H1 (cell line): ENCODE results near the gene SLC66A1. TPM values are rescaled to one million over a fixed set of nuclear protein-coding genes. Genes with fewer than 3 reads are reported as not detected.

ENCODE experiments used
- CTCF ChIA-PET: fragments of 300-600 bp; sonication (Branson Sonifier 250); formaldehyde crosslinking; loops from one replicate; lab custom pipeline; 2021; ENCODE audit not compliant: partially characterized antibody; lab: Charles Lee
- POLR2A ChIA-PET: fragments of 300-600 bp; sonication (Branson Sonifier 250); formaldehyde crosslinking; loops from one replicate; lab custom pipeline; 2021; ENCODE audit warnings: inconsistent platforms; ENCODE audit not compliant: partially characterized antibody; lab: Charles Lee
- DNase-seq, 2 experiments: peaks; one replicate each; pipeline versions ENCODE4 v3.0.0 to v3.0.0-alpha.2; 2010 to 2022; ENCODE audit warnings: low spot score in 2 of 2, low read depth in 1 of 2, mixed read lengths in 1 of 2
- FAIRE-seq: peaks from 2 replicates; lab custom pipeline; 2011; peaks lifted over from hg19 to GRCh38; lab: Jason Lieb, UNC
- H2AFZ ChIP-seq: 2 replicates; pipeline ENCODE4 v1.8.1; 2012; ENCODE audit warnings: low read length, inconsistent platforms
- H2AK5ac ChIP-seq: 2 replicates; pipeline ENCODE4 v1.6.1; 2013; ENCODE audit warnings: low read depth, low read length
- H2BK120ac ChIP-seq: replicated peaks from 2 replicates; pipeline ENCODE3; 2013; ENCODE audit warnings: low read depth, low read length, inconsistent platforms
- H2BK12ac ChIP-seq: 2 replicates; pipeline ENCODE4 v1.6.1; 2013; ENCODE audit warnings: low read depth, low read length
- H2BK15ac ChIP-seq: 2 replicates; pipeline ENCODE4 v1.6.1; 2013; ENCODE audit warnings: low read length
- H2BK20ac ChIP-seq: 2 replicates; pipeline ENCODE4 v1.6.1; 2013; ENCODE audit warnings: low read length
- H2BK5ac ChIP-seq: 2 replicates; pipeline ENCODE4 v1.6.1; 2013; ENCODE audit warnings: low read depth, low read length
- H3K14ac ChIP-seq: 2 replicates; pipeline ENCODE4 v1.6.1; 2013; ENCODE audit warnings: inconsistent platforms; ENCODE audit not compliant: insufficient read length
- H3K18ac ChIP-seq: 2 replicates; pipeline ENCODE4 v1.6.1; 2013; ENCODE audit warnings: low read length; ENCODE audit errors: extremely low read depth
- H3K23ac ChIP-seq: 2 replicates; pipeline ENCODE4 v1.6.1; 2013; ENCODE audit warnings: inconsistent platforms; ENCODE audit not compliant: insufficient read length
- H3K23me2 ChIP-seq: 2 replicates; pipeline ENCODE4 v1.6.1; 2013; ENCODE audit warnings: low read depth, low read length
- H3K27ac ChIP-seq: 2 replicates; pipeline ENCODE4 v1.6.1; 2011; ENCODE audit warnings: low read depth, low read length, inconsistent platforms
- H3K27me3 ChIP-seq, 4 experiments: replicated peaks in 1 of 4; 1 replicate in 1 of 4; 2 replicates in 3 of 4; pipeline versions ENCODE4 v1.6.1 to v1.8.1; 2011 to 2013; ENCODE audit warnings: low read length in 3 of 4, mild to moderate bottlenecking in 3 of 4, inconsistent platforms in 2 of 4, mixed read lengths in 2 of 4, moderate library complexity in 1 of 4; ENCODE audit not compliant: control insufficient read depth in 3 of 4, insufficient read depth in 3 of 4; ENCODE audit errors: extremely low read depth in 1 of 4
- H3K36me3 ChIP-seq, 4 experiments: 2 replicates each; pipeline versions ENCODE4 v1.6.1 to v1.8.1; 2011 to 2013; ENCODE audit warnings: mild to moderate bottlenecking in 4 of 4, low read length in 3 of 4, moderate library complexity in 2 of 4, control low read depth in 1 of 4, inconsistent platforms in 1 of 4; ENCODE audit not compliant: insufficient read depth in 4 of 4, control insufficient read depth in 2 of 4
- H3K4ac ChIP-seq: replicated peaks from 2 replicates; pipeline ENCODE3; 2013; ENCODE audit warnings: low read length, low read depth, mixed read lengths, inconsistent platforms; ENCODE audit not compliant: insufficient read length
- H3K4me1 ChIP-seq, 4 experiments: replicated peaks in 1 of 4; 1 replicate in 1 of 4; 2 replicates in 3 of 4; pipeline versions ENCODE4 v1.6.1 to v1.8.1; 2011 to 2013; ENCODE audit warnings: low read length in 3 of 4, inconsistent platforms in 2 of 4, mixed read lengths in 1 of 4; ENCODE audit not compliant: insufficient read depth in 4 of 4, control insufficient read depth in 3 of 4
- H3K4me2 ChIP-seq, 2 experiments: 2 replicates each; pipeline versions ENCODE4 v1.6.1 to v1.8.1; 2011 to 2013; ENCODE audit warnings: low read depth in 2 of 2, low read length in 2 of 2, control low read depth in 1 of 2, inconsistent platforms in 1 of 2, mild to moderate bottlenecking in 1 of 2; ENCODE audit not compliant: insufficient read depth in 1 of 2
- H3K4me3 ChIP-seq, 4 experiments: fragments of 200-600, 300-600 bp in 1 of 4; sonication (generic), shearing (Covaris generic), sonication (Bioruptor Twin) in 1 of 4; 2 replicates each; pipeline versions ENCODE4 v1.5.1 to v1.8.1; 2011 to 2016; ENCODE audit warnings: low read length in 4 of 4, low read depth in 3 of 4, control low read depth in 2 of 4, inconsistent platforms in 2 of 4, mild to moderate bottlenecking in 2 of 4, mixed read lengths in 1 of 4, moderate library complexity in 1 of 4; ENCODE audit not compliant: insufficient read depth in 2 of 4; ENCODE audit errors: extremely low read depth in 1 of 4
- H3K56ac ChIP-seq: replicated peaks from 2 replicates; pipeline ENCODE3; 2013; ENCODE audit warnings: low read depth, mild to moderate bottlenecking, mixed read lengths, low read length, inconsistent platforms; ENCODE audit not compliant: insufficient read length
- H3K79me1 ChIP-seq: 2 replicates; pipeline ENCODE4 v1.6.1; 2013; ENCODE audit warnings: low read depth, low read length, control low read depth
- H3K79me2 ChIP-seq, 2 experiments: 2 replicates each; pipeline versions ENCODE4 v1.6.1 to v1.8.1; 2012 to 2013; ENCODE audit warnings: low read length in 2 of 2, mild to moderate bottlenecking in 2 of 2, inconsistent platforms in 1 of 2; ENCODE audit not compliant: insufficient read depth in 2 of 2, control insufficient read depth in 1 of 2
- H3K9ac ChIP-seq, 4 experiments: replicated peaks in 1 of 4; 1 replicate in 1 of 4; 2 replicates in 3 of 4; pipeline versions ENCODE4 v1.6.1 to v1.8.1; 2011 to 2013; ENCODE audit warnings: low read depth in 3 of 4, low read length in 3 of 4, control low read depth in 2 of 4, mild to moderate bottlenecking in 2 of 4, moderate library complexity in 2 of 4, inconsistent platforms in 1 of 4; ENCODE audit errors: extremely low read depth in 1 of 4
- H3K9me3 ChIP-seq, 2 experiments: 2 replicates each; pipeline versions ENCODE4 v1.6.1 to v1.8.1; 2012 to 2013; ENCODE audit warnings: mild to moderate bottlenecking in 2 of 2, moderate library complexity in 2 of 2, control low read depth in 1 of 2, inconsistent platforms in 1 of 2, low read depth in 1 of 2, low read length in 1 of 2, mixed read lengths in 1 of 2; ENCODE audit not compliant: insufficient read depth in 2 of 2
- H4K20me1 ChIP-seq, 2 experiments: replicated peaks in 1 of 2; 2 replicates each; pipeline versions ENCODE3 to v1.8.1; 2011 to 2013; ENCODE audit warnings: inconsistent platforms in 2 of 2, low read length in 2 of 2, mild to moderate bottlenecking in 1 of 2; ENCODE audit not compliant: insufficient read depth in 2 of 2, control insufficient read depth in 1 of 2
- H4K5ac ChIP-seq: 2 replicates; pipeline ENCODE4 v1.6.1; 2013; ENCODE audit warnings: low read length, low read depth, mixed read lengths, inconsistent platforms; ENCODE audit not compliant: insufficient read length
- H4K8ac ChIP-seq: 2 replicates; pipeline ENCODE4 v1.8.0; 2013; ENCODE audit warnings: mild to moderate bottlenecking, moderate library complexity, low read length, inconsistent platforms; ENCODE audit not compliant: insufficient read depth; ENCODE audit errors: extremely low read depth
- H4K91ac ChIP-seq: replicated peaks from 2 replicates; pipeline ENCODE3; 2013; ENCODE audit warnings: low read length, mixed read lengths, inconsistent platforms; ENCODE audit not compliant: insufficient read length
- BCL11A ChIP-seq, 2 experiments: IDR thresholded peaks; one replicate each; pipeline ENCODE4 v1.6.1; 2011; ENCODE audit warnings: low read depth in 2 of 2, low read length in 2 of 2, mild to moderate bottlenecking in 2 of 2
- WGBS, 2 experiments: shearing (Covaris generic) in 1 of 2; methylation state at CpG; one replicate each; pipeline versions ENCODE4 v1.1.6 to v1.1.7; 2013 to 2015; ENCODE audit warnings: low lambda C conversion rate in 2 of 2, mixed read lengths in 2 of 2, inconsistent platforms in 1 of 2, low coverage in 1 of 2, missing lambda C conversion rate in 1 of 2; ENCODE audit not compliant: insufficient replicate concordance in 2 of 2, insufficient coverage in 1 of 2, insufficient read length in 1 of 2; ENCODE audit errors: extremely low coverage in 1 of 2, missing lambda C conversion rate in 1 of 2; 5-methylcytosine and 5-hydroxymethylcytosine counted together
- polyA plus RNA-seq, 7 experiments: library from polyadenylated mRNA; depleted of rRNA in 3 of 7; stranded (reverse) in 5 of 7; unstranded in 2 of 7; fragments of >200 nt in 5 of 7; fragments of 200-250 nt in 2 of 7; gene quantifications; 1 replicate in 5 of 7; 2 replicates in 1 of 7; 4 replicates in 1 of 7; pipeline versions ENCODE4 v1.2.1 to v1.2.3, GENCODE V29; 2011 to 2013; ENCODE audit warnings: missing spikeins in 2 of 7, mixed read lengths in 2 of 7
- total RNA-seq: library from RNA; stranded (reverse); fragmentation: NEBNext Ultra II Directional; extraction: Animal tissue kit (Norgen Biotek cat#: 25700); gene quantifications from 2 replicates; pipeline ENCODE4 v1.2.1, GENCODE V29; 2021

The SLC66A1 gene
- total and polyA plus RNA-seq, 2 of the 8 experiments (the other 6 are each of a cell fraction or from before 2014, with no cell fraction given): 16.8 to 27.9 TPM

DNA sequence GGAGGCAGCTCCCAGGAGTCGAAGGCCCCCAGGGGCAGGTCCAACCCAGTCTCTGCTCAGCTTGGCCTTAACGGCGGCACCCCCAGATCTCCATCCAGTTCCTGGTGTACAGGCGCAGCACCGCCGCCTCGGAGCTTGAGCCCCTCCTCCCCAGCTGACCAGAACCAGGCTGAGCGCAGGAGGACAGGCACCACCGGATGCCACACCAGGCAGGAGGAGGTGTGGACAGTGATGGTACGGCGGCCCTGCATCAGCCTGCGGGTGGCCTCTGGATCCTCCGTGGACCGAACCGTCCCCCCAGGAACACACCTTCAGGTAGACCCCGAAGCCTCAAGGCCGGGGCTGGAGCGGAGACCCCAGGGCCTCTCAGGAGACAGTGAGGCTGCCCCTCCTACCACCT is 16.4 kb downstream of the SLC66A1 start:
- Histone ChIP-seq H2AK5ac (no peak overlapping the region), H3K79me2 (no peaks in the 10 kb centered on the region), H3K4me3 (no peak overlapping the region), H3K27ac (no peak overlapping the region), H4K5ac (no peak overlapping the region), H3K56ac (no peak overlapping the region), H3K79me1 (no peaks in the 10 kb centered on the region; the same call in 1 of the 2 replicates), H3K4me1 (no peaks in the 10 kb centered on the region), H3K23ac (no peak overlapping the region), H3K14ac (no peak overlapping the region), H3K27me3 (no peaks in the 10 kb centered on the region), H3K9me3 (no peaks in the 10 kb centered on the region), H3K9ac (no peak overlapping the region), H3K23me2 (no peaks in the 10 kb centered on the region), H3K4ac (no peak overlapping the region), H2BK12ac (no peak overlapping the region), H4K20me1 (peaks cover 0 to 13% of the 10 kb centered on the region in 2 experiments), H2BK5ac (no peak overlapping the region), H3K4me2 (no peak overlapping the region), H2AFZ (no peak overlapping the region), H4K8ac (no peak overlapping the region), H2BK20ac (no peak overlapping the region), H3K18ac (no peak overlapping the region), H2BK15ac (no peak overlapping the region), H4K91ac (no peak overlapping the region), H3K36me3 (peaks cover 5 to 16% (median 10%) of the 10 kb centered on the region in 4 experiments; a peak in 5 of 8 replicates), H2BK120ac (no peak overlapping the region)
- no peak for TF ChIP-seq BCL11A (IDR thresholded peaks at IDR 0.05; ENCODE audit: low read depth in 2 of 2, low read length in 2 of 2)
- 91% methylated on average over 12 of the region's 18 CpGs; no CpG with 5 or more reads in 1 of the 2 experiments for WGBS, 2 experiments
- ChIA-PET POLR2A (interaction anchor here (13.3 kb wide), 1 partner anchor 11 kb away, joined by 143 read pairs; the partner anchor contains the start of genes AKR7A2 and SLC66A1), CTCF (interaction anchor here (1.4 kb wide), 1 partner anchor 322 kb away, joined by 5 read pairs; no protein-coding TSS in a partner anchor)
- DNase-seq (no peak), FAIRE-seq (no peak)
